DOHH2 (cell line): Measurements from ENCODE around the gene TOX3.

ENCODE experiments used
- CTCF ChIP-seq: fragments of 200-600 bp; sonication (generic); IDR thresholded peaks from one replicate; pipeline ENCODE4 v1.5.1; 2014; ENCODE audit warnings: antibody characterized with exemption, mild to moderate bottlenecking, low read depth, low read length; ENCODE audit not compliant: poor library complexity, severe bottlenecking
- EZH2phosphoT487 ChIP-seq: fragments of 200-600 bp; sonication (generic); IDR thresholded peaks from 2 replicates; pipeline ENCODE4 v1.6.1; 2017; ENCODE audit warnings: borderline replicate concordance, mild to moderate bottlenecking, antibody characterized with exemption, low read length, moderate library complexity, mixed read lengths

GRCh38 chr16:52446080-52446479 lies 100.9 kb downstream of the TOX3 start:
- TF ChIP-seq CTCF (no peak), EZH2phosphoT487 (no peak)
